HG03108 (cell line): Measurements from ENCODE around the gene LRMDA.

Experiments used
- ATAC-seq: cut with Tn5 transposase; IDR thresholded peaks from one replicate; pipeline ENCODE4 v1.9.1; 2021; ENCODE audit warnings: moderate library complexity; ENCODE audit not compliant: unreplicated experiment

LRMDA gene

DNA sequence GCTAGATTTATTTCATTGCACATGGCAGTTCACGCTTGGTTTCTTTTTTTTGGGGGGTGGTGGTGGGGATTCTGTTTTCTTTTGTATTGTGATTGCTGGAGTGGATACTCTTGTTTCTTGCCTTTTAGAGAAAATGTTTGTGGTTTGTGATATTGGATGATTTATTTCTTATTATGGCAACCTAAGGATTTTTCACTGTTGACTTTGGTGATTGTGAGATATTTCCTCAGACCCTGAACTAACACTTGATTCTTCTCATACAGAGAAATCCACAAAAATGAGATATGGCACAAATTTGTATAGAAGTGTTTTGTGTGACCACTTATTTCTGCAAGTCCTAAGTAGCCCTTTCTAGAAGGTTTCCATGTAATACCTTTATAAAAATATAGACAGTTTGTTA is 871.1 kb downstream of the LRMDA start:
- no peak for ATAC-seq

DNA sequence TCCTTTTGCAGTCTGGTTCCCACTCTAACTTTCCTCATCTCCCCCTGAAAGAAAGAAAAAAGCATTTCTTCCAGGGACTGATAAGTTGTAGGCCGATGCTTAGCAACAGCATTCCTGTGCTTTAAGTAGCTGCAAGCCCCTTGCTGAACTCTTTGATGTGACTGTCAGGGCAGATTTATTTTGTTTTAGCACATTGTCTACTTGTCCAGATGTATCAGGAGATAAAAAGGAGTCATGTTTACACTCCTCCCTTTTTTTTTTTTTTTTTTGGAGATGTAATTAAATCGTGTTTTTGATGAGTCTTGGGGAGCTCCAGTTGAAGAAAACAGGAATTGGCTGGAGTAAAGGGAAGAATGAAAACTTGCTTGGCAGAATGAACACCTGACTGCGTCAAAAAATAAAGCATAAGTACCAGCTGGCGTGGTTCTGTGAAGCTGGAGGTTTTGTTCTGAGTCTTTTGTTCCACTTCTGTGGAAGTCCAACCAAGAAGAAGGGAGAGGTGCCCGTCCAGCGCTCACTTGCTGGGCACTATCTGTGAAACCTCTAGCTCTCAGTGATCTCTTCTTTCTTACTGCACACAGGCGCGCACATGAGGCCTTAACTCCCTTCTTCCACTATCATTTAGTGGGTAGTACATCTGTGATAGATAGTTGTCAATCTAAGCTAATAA is 871.7 kb downstream of the LRMDA start:
- ATAC-seq: no peak

DNA sequence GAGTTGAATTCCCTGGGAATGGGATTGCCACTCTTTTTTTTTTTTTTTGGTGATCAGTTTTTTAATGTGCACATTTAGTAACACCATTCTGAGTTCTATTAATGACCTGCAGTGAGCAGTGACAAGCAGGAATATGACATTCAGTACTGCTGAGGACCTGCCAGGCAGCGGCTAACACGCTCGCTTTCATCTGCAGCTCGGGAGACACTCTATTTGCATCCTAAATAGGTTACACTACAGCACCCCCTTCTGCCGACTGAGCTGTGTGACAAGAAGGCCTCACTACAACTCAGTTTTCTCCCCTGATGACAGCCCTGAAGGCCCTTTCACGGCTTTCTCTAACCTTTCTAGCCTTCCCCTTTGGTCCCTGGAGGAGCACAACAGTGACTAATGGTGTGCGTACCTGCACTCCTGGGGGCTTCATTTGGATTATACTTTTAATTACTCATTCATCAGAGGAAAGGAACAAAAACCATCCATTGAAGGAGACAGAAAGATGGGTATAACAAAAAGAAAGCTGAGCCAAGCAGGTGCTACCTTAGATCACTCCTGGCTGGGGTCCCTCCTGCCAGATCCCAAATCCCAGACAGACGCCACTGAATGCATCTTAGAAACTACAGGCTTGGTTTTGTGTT is 872.4 kb downstream of the LRMDA start:
- ATAC-seq: no peak

DNA sequence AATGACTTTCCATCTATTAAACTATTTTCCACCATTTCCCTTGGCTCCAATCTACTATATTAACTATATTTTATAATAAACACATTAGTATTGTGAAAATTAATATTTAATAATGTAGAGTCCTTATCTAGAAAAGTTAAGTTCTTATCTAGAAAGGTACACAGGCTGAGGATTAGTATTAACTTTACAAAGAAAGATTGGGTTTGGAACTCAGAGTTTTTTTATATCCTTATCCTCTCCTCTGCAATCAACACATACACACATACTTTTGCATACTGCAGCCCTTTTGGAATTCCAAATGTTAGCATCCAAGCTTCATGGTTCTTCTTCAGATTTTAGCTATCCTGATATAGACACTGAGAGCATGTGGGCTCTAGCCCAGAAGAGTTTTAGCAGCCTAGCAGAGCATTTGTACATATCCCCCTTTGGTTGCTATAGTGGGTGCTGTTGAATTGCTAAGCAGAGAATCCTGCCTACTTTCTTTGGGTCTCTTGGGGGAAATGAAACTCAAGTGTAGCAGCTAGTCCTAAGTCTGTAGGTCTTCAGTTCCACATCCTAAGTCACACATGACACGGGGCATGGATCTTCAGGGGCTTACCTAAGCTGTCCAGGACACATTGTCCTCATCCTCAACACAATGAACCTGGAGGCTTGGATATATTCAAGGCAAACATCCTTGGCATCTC is 874.6 kb downstream of the LRMDA start:
- ATAC-seq: no peak

DNA sequence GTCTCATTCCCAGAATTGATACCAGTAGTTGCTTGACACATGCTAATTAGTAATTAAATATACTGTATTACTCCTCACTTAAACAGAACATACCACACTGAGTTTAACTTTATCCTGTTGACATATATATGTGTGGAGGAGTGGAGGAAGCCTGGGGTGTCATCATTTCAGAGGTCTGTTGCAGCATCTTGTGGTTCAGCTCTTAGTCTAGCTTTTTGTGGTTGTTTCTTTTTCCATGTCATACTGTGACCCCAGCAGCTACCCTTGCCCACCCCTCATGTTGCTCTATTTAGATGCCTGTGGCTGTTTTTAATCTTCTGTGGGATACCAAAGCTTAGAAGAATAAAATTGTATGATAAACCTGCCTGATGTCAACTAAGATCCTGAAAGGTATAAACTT is 875.4 kb downstream of the LRMDA start:
- ATAC-seq: no peak

DNA sequence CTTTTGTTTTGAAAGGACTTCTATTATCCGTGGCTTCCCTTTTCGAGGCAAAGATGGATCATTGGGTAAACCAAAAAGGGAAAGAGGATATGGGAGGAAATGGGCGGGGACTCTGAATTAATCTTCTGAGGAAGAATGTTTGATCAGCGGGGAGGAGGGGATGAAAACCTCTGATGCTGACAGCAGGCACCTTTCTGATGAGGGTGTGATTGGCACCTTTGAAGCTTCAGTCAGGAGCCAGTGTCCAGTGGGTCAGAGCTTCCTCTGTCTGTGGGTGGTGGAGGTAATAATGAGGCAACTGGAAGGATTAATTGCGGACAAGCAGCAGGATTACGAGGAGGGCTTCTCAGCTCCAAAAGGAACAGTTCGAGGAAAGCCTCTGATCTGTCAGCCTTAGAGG is 877.6 kb downstream of the LRMDA start:
- no peak for ATAC-seq

DNA sequence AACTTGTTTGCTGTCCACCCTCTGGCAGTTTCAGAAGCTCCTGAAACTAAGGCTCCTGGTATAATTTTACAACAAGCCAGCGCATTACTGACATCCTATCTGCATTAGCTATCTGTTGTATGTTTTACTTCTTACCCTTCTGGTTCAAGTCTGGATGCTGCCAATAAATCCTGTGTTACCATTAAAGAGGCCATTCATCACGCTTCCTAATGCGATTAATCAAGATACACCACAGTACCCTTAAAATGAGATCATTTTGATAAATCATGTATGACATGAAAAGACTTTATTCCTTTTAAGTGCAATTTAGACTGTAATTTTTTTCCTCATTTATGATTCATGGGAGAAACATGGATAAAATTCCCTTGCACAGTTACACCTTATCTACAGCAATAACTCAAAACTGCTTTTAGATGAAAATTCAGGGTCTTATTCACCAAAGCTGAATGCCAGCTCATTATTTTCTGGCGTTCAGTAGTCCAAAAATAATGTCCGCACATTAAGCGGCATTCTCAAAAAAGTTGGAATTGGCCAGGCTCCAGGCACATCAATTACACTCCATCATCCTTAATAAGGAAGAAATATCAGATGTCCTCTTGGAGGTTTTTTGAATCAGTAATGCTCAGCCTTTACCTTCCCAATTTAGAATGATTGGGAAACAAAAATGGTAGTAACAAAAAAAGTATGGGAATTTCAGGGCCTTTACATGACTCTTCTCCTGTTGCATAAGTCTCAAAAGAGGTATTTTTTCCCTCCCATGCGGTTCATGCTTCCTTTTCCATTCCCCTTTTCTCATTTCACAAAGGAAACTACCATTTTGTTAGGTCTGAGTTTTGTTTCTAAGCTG is 878.5 kb downstream of the LRMDA start:
- ATAC-seq: no peak

DNA sequence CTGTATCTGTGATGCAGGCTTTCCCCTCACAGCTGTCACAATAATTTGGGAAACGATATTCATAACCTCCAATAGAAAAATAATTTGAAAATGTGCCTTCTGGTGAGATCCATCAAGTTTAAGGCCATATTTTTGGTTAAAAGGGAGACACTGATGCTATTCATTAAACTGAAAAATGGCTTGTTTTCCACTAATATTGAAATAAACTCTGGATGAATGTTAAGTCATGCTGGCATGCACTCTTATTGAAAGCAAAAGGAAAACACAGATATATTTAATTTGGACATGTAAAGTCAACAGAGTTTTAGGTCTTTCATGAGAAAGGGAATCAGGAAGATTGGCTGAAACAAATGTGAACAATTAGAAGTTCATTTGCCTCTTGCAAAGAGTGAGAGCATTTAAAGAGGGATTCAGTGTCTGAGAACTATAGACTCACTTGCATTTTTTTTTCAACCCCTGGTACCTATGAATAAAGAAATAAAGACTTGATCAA is 879.2 kb downstream of the LRMDA start:
- no peak for ATAC-seq

DNA sequence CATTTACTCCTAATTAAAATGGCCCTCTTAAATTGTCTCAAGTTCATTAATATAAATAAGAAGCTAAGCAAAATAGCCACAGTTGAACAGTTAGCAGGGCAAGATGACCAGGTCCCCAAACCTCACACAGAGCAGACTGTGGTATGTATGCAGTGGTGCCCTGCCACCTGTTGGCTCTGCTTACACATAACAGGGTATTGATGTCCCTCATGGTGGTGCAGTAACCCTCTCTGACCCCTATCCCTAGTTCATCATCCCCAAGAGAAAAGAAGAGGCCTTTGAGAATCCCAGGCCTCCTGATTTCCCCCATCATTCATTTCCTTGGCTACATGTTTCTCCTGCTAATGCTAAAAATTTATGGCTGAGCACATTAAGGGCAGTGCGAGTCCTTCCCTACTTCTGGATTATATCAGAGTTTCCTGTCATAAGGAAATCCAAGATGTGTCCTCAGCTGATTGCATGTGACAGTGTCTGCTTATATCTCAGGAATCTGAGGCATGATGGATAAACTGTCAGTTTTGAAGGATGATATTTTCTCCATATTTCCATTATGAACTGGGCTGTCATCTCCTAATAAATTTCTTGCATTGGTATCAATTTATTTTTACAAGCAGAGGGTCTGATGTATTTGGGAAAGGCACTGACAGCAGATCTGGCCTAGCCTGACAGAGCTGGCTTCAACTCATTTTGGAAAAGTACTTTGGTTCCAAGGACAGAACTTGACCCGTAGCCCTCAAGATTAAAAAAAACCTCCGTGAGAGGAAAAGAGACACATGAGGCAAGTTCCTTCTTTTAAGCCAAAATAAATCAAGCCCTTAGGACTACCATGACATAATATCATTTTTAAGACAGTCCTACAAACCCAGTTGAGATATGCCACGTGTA is 880.6 kb downstream of the LRMDA start:
- ATAC-seq: no peak

DNA sequence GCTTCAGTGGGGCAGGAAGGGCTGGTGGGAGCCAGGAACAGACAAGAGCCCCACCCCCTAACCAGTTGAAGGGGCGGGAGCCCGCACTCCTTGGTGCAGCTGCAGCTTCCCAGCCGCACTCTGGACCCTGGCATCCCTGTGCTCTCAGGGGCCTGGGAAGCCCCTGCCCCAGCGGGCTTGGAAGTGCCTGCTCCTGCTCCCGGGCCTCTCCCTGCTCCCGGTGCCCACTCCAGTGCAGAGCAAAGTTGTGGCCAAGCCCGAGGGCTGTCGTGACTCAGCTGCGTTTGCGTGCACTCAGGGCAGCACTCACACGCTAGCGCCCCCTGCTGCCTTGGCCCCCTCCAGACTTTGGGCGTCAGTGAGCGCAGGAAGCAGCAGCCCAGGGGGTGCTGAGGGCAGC is 883.8 kb downstream of the LRMDA start:
- ATAC-seq: no peak

DNA sequence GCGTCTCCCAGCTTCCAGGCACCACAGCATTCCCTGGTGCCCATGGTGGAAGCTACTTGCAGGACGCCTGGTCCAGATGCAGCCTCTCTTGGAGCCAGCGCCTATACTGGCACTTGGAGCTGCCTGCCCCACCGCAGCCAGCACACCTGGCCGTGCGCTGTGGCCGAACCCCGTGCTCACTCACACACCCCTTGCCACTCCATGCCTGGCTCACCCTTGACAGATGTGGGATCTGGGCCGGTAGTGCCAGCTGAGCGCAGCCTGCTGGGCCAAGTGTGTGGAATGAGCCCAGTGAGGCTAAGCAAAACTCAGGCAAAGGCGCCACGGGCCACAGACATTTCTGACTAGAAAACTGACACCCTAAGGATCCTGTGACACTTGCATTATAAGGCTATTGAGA is 884.8 kb downstream of the LRMDA start:
- no peak for ATAC-seq

DNA sequence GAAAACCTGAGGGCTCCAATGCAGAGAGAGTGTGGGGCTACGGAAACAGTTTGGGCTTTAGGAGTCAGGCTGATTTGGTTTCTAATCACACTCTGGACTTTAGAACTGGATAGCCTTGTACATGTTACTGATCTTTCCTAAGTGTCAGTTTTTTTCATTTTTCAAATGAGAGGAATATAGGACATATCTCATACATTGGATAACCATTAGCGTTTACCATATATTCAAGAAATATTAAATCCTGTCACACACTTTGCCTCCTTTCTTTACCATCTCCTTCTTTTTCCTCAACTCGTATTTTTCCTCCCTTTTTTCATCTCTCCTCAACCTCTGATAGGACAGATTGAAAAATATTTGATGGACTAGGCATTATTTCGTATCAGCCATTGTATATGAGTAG is 885.7 kb downstream of the LRMDA start:
- ATAC-seq: no peak

DNA sequence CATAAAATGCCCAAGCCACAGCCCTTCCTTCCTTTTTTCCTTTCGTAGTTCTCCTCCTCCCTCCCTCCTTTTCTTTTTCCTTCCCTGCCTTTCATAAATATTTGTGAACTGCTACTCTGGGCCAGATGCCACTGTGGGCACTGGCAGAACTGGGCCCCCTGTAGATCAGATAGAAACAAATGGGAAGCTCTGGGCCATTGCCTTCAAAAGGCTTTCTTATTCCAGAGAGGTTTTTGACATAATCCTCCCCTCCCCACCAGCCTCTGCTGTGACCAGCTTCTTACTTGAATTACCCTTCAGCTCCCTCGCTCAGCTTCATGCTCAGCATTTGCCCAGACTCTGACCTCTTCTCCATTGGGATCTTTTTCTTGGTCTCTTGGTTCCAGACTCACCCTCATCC is 886.8 kb downstream of the LRMDA start:
- ATAC-seq: no peak

DNA sequence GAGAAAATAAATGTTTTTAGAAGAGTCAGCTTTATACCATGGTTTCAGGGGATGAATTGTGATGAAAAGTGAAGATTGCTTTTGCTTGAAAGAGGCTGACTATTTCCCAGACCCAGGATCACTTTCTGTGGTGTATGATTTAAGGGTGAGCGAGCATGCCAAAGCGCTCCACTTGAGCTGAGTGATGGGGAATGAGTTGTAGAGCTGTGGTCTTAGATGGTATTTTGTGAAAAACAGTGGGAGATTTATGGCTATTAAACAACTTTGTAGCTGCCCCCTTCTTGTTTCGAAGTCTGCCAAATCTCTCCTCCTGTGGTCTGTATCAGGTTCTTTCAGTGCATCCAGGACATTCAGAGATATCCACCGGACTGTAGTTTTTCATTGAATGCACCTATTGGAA is 888.2 kb downstream of the LRMDA start:
- ATAC-seq: no peak

DNA sequence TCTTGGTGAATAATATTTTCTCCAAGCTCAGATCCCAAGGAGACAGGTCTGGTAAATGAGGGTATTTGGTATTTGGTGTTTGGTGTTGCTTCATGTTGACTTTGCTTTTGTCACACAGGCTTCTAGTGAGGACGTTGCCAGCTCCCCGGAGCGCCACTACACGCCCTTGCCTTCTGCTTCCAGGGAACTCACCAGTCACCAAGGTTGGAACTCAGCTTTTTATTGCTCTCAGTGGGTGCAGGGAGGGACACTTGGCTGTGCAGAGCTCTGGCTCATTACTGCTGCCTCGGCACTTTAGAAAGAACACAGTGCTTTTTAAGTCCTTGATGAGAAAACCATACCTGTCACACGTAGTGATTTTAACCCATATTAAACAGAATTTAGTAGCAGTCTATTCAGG is 892.9 kb downstream of the LRMDA start:
- no peak for ATAC-seq

DNA sequence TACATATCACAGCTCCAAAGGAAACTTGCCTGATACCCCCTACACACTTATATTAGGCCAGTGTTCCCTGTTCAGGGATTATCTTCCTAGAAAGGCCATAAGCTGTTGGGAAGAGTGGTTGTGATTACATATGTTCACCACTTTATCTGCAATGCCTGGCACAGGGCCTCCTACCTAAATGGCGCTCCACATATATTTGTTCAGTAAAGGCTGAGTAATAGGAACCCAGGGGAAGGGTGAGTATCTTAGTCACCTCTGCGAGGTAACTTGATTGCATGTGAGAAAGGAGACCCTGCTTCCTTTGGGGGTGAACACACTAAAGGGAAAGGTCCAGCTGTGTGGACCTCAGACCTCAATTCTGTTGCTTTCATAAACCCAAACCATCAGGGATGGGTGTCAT is 896.0 kb downstream of the LRMDA start:
- no peak for ATAC-seq

DNA sequence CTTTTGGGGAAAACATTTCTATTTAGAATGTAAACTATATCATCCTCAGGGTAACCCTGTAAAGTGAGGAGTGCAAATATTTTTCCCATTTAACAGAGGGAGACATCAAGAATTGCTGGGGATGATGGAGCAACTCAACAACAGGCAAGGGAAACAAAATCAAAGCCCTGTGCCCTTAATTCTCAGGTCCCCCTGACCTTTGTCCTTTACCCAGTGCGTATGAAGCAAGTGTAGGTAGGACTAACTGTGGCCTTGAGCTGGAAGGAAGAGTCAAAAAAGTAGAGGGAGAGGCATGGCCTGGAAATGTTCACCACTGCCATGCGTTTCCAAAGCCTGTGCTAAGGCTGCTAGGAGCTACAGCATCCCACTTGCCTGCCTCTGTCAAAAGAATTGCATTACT is 896.9 kb downstream of the LRMDA start:
- ATAC-seq: no peak

DNA sequence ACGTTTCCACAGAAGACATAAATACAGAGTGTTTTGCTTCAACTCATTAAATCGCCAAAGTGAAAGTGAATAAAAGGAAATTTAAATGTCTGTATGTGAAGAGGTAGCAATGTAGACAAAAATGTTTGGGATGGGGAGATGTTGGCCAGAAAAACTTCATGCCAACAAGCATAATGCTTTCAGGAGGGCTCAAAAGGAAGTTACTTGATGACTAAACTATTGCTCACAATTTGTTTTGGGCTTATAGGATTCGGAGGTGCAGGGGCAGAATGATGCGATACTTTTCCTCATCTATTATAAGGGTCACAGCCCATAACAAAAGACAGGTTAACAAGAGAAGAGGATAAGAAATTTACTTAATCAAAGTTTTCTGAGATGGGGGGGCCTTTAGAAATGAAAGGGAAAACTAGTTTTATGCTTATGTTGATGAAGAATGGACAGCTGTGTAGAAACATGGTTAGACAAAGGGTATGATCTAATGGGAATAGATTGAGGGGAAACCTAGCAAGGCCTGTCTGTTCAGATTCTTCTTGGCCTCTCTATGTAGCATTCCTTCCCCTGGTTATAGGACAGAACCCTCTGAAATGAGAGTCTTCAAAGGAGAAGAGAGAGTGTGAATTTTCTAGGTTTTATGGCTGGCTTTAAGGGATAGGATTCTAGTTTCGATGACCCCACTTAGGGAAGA is 898.6 kb downstream of the LRMDA start:
- ATAC-seq: no peak

DNA sequence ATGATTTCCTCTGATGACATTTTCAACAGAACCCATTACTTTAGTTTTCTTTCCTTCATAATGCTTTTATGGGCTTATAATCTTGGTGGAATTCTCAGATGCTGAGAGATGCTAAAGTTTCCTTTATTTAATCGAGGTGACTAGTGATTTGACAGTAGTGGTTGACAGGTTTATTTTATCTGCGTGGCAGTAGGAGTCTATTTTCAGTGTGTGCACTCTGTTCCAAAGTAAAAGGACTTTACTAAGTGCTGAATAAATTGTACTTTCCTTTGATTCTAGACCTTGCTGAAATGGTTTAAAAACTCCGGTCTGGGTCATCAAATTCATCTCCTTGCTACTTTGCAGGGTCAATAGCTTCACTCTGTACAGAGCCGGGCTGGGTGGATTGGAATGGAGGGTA is 900.3 kb downstream of the LRMDA start:
- no peak for ATAC-seq

DNA sequence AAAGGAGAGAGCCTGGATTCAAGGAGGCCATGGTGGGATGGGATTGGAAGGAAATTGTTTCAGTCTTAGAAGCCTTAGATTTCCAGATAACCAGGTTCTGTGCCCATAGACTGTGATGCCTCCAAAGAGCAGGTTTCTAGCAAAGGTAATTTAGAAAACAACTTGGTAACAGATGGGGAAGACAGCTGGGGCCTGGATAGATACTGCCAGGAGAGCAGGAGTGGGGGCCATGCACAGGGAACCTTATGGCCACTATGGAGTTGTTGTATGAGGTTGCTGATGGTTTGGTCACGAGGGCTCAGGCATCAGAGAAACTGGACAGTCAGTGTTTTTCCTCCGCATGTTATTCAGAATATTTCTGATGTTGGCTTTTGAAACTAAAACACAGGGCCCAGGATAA is 901.9 kb downstream of the LRMDA start:
- ATAC-seq: no peak
